GM23338 (cell line): ENCODE measurements around the gene ORAI3. TPM values are rescaled to one million over a fixed set of nuclear protein-coding genes. Genes with fewer than 3 reads are reported as not detected.
A peak's percentile ranks its signal among the peaks of the same experiment; 100 is the strongest.

Experiments
- ATAC-seq: fragments of 200-7000 bp; cut with Tn5 transposase; 3 replicates; pipeline ENCODE4 v1.9.1; 2020
- DNase-seq: peaks from one replicate; pipeline ENCODE4 v3.0.0-alpha.2; 2015; ENCODE audit warnings: low spot score
- H2AFZ ChIP-seq: fragments of 200-600 bp; sonication (generic); 2 replicates; pipeline ENCODE4 v1.8.0; 2016; ENCODE audit warnings: antibody characterized with exemption, mild to moderate bottlenecking, moderate library complexity
- H3F3A ChIP-seq: fragments of 200-600 bp; sonication (generic); replicated peaks from 2 replicates; pipeline ENCODE4 v1.8.0; 2017; ENCODE audit warnings: antibody characterized with exemption, mixed run types, low read depth
- H3K27ac ChIP-seq: fragments of 200-600 bp; sonication (generic); 2 replicates; pipeline ENCODE4 v1.6.1; 2016; ENCODE audit warnings: low read depth
- H3K27me3 ChIP-seq: fragments of 200-600 bp; sonication (generic); 2 replicates; pipeline ENCODE4 v1.8.0; 2016; ENCODE audit warnings: mild to moderate bottlenecking, mixed run types, moderate library complexity; ENCODE audit not compliant: insufficient read depth
- H3K36me3 ChIP-seq: fragments of 200-600 bp; sonication (generic); 2 replicates; pipeline ENCODE4 v1.8.0; 2016; ENCODE audit warnings: mild to moderate bottlenecking; ENCODE audit not compliant: insufficient read depth
- H3K4me1 ChIP-seq: fragments of 200-600 bp; sonication (generic); 2 replicates; pipeline ENCODE4 v1.8.0; 2016; ENCODE audit warnings: mild to moderate bottlenecking, moderate library complexity; ENCODE audit not compliant: insufficient read depth
- H3K4me2 ChIP-seq: fragments of 200-600 bp; sonication (generic); 2 replicates; pipeline ENCODE4 v1.7.1; 2017; ENCODE audit warnings: mixed run types
- H3K4me3 ChIP-seq: fragments of 200-600 bp; sonication (generic); 2 replicates; pipeline ENCODE4 v1.6.1; 2016; ENCODE audit warnings: mixed run types
- H3K79me2 ChIP-seq: fragments of 200-600 bp; sonication (generic); replicated peaks from 2 replicates; pipeline ENCODE4 v1.8.0; 2017; ENCODE audit warnings: mild to moderate bottlenecking; ENCODE audit not compliant: insufficient read depth
- H3K9me2 ChIP-seq: fragments of 200-600 bp; sonication (generic); 2 replicates; pipeline ENCODE4 v1.8.0; 2017; ENCODE audit not compliant: insufficient read depth
- H4K20me1 ChIP-seq: fragments of 200-600 bp; sonication (generic); replicated peaks from 2 replicates; pipeline ENCODE4 v1.8.0; 2017; ENCODE audit warnings: mild to moderate bottlenecking; ENCODE audit not compliant: insufficient read depth
- H3K27ac Mint-ChIP-seq: 2 replicates; pipeline ENCODE4 v1.8.0; 2020; ENCODE audit warnings: inconsistent platforms, mild to moderate bottlenecking, moderate library complexity, mixed read lengths
- H3K27me3 Mint-ChIP-seq: 3 replicates; pipeline ENCODE4 v1.8.0; 2022; ENCODE audit warnings: low read depth, mild to moderate bottlenecking, moderate library complexity, mixed read lengths, inconsistent platforms; ENCODE audit not compliant: insufficient read depth, poor library complexity
- H3K36me3 Mint-ChIP-seq: 3 replicates; pipeline ENCODE4 v1.8.0; 2021; ENCODE audit warnings: low read depth, mild to moderate bottlenecking, inconsistent platforms, moderate library complexity, mixed read lengths
- H3K4me1 Mint-ChIP-seq: 3 replicates; pipeline ENCODE4 v1.8.0; 2020; ENCODE audit warnings: mild to moderate bottlenecking, inconsistent platforms, mixed read lengths
- H3K4me3 Mint-ChIP-seq: 3 replicates; pipeline ENCODE4 v1.8.0; 2021; ENCODE audit warnings: moderate library complexity, mild to moderate bottlenecking, inconsistent platforms, mixed read lengths
- H3K9me3 Mint-ChIP-seq: 3 replicates; pipeline ENCODE4 v1.8.0; 2020; ENCODE audit warnings: moderate library complexity, mild to moderate bottlenecking, inconsistent platforms, mixed read lengths
- CREB1 ChIP-seq: fragments of 250-450 bp; sonication (Bioruptor Pico); IDR thresholded peaks from 2 replicates; pipeline ENCODE4 v1.5.0; 2020; ENCODE audit warnings: low read depth, mild to moderate bottlenecking, moderate library complexity
- ETS1 ChIP-seq: IDR thresholded peaks from 2 replicates; pipeline ENCODE4 v1.6.1; 2016; ENCODE audit warnings: antibody characterized with exemption
- EZH2 ChIP-seq: fragments of 200-600 bp; sonication (generic); IDR thresholded peaks from one replicate; pipeline ENCODE4 v1.8.0; 2017; ENCODE audit warnings: antibody characterized with exemption, mild to moderate bottlenecking, low read depth; ENCODE audit not compliant: unreplicated experiment
- JUNB ChIP-seq: IDR thresholded peaks from one replicate; pipeline ENCODE4 v1.6.1; 2016; ENCODE audit warnings: antibody characterized with exemption; ENCODE audit not compliant: unreplicated experiment
- NANOG ChIP-seq: IDR thresholded peaks from 2 replicates; pipeline ENCODE4 v1.6.1; 2016; ENCODE audit warnings: antibody characterized with exemption, borderline replicate concordance
- POLR2AphosphoS5 ChIP-seq: IDR thresholded peaks from 2 replicates; pipeline ENCODE4 v1.6.1; 2016; ENCODE audit warnings: antibody characterized with exemption, low read depth
- ZNF114 ChIP-seq: fragments of 250-450 bp; sonication (Bioruptor Pico); IDR thresholded peaks from 2 replicates; pipeline ENCODE4 v1.5.0; 2020; ENCODE audit warnings: mild to moderate bottlenecking, moderate library complexity
- ZNF331 ChIP-seq: fragments of 250-450 bp; sonication (Bioruptor Pico); IDR thresholded peaks from 2 replicates; pipeline ENCODE4 v1.5.0; 2020; ENCODE audit warnings: low read depth, mild to moderate bottlenecking, moderate library complexity
- polyA plus RNA-seq: library from polyadenylated mRNA; unstranded; fragments of >200 nt; fragmentation: Nextera tagmentation; extraction: Ambion mirVana; gene quantifications from 2 replicates; pipeline ENCODE4 v1.2.1, GENCODE V29; 2016
- total RNA-seq: library from RNA; depleted of rRNA; stranded (reverse); fragments of >200 nt; shearing (Covaris generic); gene quantifications from 2 replicates; pipeline ENCODE4 v1.2.3, GENCODE V29; 2014
- TF ChIP-seq, protein P1 (sequence below), 2 experiments: fragments of 200-600 bp in 1 of 2; sonication (generic) in 1 of 2; conservative IDR thresholded peaks; 2 replicates each; pipeline versions ENCODE4 v1.5.1 to v1.6.1; 2016 to 2017; ENCODE audit warnings: antibody characterized with exemption in 2 of 2, low read depth in 2 of 2, mild to moderate bottlenecking in 2 of 2, moderate library complexity in 1 of 2
- TF ChIP-seq, protein P2 (sequence below): IDR thresholded peaks from one replicate; pipeline ENCODE4 v1.6.1; 2018; ENCODE audit warnings: antibody characterized with exemption; ENCODE audit not compliant: unreplicated experiment

The ORAI3 gene
- total and polyA plus RNA-seq, 2 experiments from 2014 or later = 6.9 to 15.9 TPM

GRCh38 chr16:30918614-30919013, 30.3 kb upstream of the ORAI3 start:
- no peaks in the 10 kb centered on the region for H3K9me2 ChIP-seq
- no peak for TF ChIP-seq ETS1
- no peak overlapping the region for H2AFZ ChIP-seq
- no peak overlapping the region for H3K4me2 ChIP-seq
- no peaks in the 10 kb centered on the region for H3K79me2 ChIP-seq
- no peak overlapping the region for H3K4me3 Mint-ChIP-seq
- peaks cover 2% of the 10 kb centered on the region; the same call in 1 of the 3 replicates for H3K4me1 Mint-ChIP-seq
- no peak for ATAC-seq
- no peak overlapping the region for H3K4me3 ChIP-seq
- no peaks in the 10 kb centered on the region for H3K36me3 ChIP-seq
- H3K36me3 Mint-ChIP-seq = no peaks in the 10 kb centered on the region
- H3K27me3 Mint-ChIP-seq = peaks cover 21% of the 10 kb centered on the region
- DNase-seq = no peak
- peaks cover 5% of the 10 kb centered on the region; the same call in 1 of the 2 replicates for H3F3A ChIP-seq
- no peak overlapping the region for H3K27ac Mint-ChIP-seq
- no peaks in the 10 kb centered on the region for H3K27me3 ChIP-seq
- no peak overlapping the region for H3K27ac ChIP-seq
- 0 out of 2 replicates have a peak, but pooled peaks cover 4% of the 10 kb centered on the region for H3K4me1 ChIP-seq
- no peaks in the 10 kb centered on the region; the same call in 1 of the 2 replicates for H4K20me1 ChIP-seq
- no peaks in the 10 kb centered on the region for H3K9me3 Mint-ChIP-seq

GRCh38 chr16:30920891-30921290, 28.0 kb upstream of the ORAI3 start:
- Mint-ChIP-seq H3K27me3 (peaks cover 21% of the 10 kb centered on the region), H3K4me1 (peaks cover 10% of the 10 kb centered on the region), H3K36me3 (peaks cover 2% of the 10 kb centered on the region), H3K4me3 (peak overlapping the region; percentile 16; the same call in 1 of the 3 replicates), H3K27ac (no peak overlapping the region), H3K9me3 (no peaks in the 10 kb centered on the region)
- Histone ChIP-seq H3K36me3 (no peaks in the 10 kb centered on the region), H3K79me2 (peaks cover 13% of the 10 kb centered on the region), H3K9me2 (no peaks in the 10 kb centered on the region), H2AFZ (no peak overlapping the region), H3K4me1 (peaks cover 10% of the 10 kb centered on the region; the same call in 1 of the 2 replicates), H3F3A (peaks cover 5% of the 10 kb centered on the region; the same call in 1 of the 2 replicates), H4K20me1 (peaks cover 4% of the 10 kb centered on the region; the same call in 1 of the 2 replicates), H3K4me2 (no peak overlapping the region), H3K27ac (no peak overlapping the region), H3K27me3 (no peaks in the 10 kb centered on the region), H3K4me3 (no peak overlapping the region)
- ATAC-seq = no peak
- no peak for DNase-seq
- TF ChIP-seq, protein P1, sequence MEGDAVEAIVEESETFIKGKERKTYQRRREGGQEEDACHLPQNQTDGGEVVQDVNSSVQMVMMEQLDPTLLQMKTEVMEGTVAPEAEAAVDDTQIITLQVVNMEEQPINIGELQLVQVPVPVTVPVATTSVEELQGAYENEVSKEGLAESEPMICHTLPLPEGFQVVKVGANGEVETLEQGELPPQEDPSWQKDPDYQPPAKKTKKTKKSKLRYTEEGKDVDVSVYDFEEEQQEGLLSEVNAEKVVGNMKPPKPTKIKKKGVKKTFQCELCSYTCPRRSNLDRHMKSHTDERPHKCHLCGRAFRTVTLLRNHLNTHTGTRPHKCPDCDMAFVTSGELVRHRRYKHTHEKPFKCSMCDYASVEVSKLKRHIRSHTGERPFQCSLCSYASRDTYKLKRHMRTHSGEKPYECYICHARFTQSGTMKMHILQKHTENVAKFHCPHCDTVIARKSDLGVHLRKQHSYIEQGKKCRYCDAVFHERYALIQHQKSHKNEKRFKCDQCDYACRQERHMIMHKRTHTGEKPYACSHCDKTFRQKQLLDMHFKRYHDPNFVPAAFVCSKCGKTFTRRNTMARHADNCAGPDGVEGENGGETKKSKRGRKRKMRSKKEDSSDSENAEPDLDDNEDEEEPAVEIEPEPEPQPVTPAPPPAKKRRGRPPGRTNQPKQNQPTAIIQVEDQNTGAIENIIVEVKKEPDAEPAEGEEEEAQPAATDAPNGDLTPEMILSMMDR (conservative IDR thresholded peaks at IDR 0.05; ENCODE audit: low read depth in 2 of 2) = no peak
- TF ChIP-seq CREB1 (CRISPR knock-in tag) (no peak), NANOG (no peak), EZH2 (no peak), JUNB (no peak), ZNF114 (CRISPR knock-in tag) (no peak), ETS1 (no peak), POLR2AphosphoS5 (no peak), ZNF331 (CRISPR knock-in tag) (no peak)
- TF ChIP-seq, protein P2, sequence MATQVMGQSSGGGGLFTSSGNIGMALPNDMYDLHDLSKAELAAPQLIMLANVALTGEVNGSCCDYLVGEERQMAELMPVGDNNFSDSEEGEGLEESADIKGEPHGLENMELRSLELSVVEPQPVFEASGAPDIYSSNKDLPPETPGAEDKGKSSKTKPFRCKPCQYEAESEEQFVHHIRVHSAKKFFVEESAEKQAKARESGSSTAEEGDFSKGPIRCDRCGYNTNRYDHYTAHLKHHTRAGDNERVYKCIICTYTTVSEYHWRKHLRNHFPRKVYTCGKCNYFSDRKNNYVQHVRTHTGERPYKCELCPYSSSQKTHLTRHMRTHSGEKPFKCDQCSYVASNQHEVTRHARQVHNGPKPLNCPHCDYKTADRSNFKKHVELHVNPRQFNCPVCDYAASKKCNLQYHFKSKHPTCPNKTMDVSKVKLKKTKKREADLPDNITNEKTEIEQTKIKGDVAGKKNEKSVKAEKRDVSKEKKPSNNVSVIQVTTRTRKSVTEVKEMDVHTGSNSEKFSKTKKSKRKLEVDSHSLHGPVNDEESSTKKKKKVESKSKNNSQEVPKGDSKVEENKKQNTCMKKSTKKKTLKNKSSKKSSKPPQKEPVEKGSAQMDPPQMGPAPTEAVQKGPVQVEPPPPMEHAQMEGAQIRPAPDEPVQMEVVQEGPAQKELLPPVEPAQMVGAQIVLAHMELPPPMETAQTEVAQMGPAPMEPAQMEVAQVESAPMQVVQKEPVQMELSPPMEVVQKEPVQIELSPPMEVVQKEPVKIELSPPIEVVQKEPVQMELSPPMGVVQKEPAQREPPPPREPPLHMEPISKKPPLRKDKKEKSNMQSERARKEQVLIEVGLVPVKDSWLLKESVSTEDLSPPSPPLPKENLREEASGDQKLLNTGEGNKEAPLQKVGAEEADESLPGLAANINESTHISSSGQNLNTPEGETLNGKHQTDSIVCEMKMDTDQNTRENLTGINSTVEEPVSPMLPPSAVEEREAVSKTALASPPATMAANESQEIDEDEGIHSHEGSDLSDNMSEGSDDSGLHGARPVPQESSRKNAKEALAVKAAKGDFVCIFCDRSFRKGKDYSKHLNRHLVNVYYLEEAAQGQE = no peak
